Measurements from ENCODE around the gene FTSJ1.

DNA sequence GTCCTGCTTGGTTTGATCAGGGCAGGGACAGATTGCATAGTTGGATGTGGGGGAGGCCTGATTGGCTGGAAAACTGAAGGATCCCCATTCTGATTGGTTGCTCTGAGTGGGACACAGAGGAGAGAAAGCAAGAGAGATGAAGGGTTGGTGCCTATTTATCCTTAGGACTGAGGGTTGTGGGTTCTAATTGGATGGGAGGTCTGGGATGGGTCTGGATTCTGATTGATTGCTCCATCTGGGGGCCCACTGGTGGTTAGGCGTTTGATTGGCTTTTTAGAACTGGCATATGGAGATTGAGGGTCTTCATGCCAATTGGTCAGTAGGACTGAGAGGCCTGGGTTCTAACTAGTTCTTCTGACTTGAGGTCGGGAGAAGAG is 45.0 kb downstream of the FTSJ1 start:
- TF ChIP-seq, protein P1, sequence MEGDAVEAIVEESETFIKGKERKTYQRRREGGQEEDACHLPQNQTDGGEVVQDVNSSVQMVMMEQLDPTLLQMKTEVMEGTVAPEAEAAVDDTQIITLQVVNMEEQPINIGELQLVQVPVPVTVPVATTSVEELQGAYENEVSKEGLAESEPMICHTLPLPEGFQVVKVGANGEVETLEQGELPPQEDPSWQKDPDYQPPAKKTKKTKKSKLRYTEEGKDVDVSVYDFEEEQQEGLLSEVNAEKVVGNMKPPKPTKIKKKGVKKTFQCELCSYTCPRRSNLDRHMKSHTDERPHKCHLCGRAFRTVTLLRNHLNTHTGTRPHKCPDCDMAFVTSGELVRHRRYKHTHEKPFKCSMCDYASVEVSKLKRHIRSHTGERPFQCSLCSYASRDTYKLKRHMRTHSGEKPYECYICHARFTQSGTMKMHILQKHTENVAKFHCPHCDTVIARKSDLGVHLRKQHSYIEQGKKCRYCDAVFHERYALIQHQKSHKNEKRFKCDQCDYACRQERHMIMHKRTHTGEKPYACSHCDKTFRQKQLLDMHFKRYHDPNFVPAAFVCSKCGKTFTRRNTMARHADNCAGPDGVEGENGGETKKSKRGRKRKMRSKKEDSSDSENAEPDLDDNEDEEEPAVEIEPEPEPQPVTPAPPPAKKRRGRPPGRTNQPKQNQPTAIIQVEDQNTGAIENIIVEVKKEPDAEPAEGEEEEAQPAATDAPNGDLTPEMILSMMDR (IDR thresholded peaks at IDR 0.05; ENCODE audit: low read depth, low read length, missing input control), result no peak
- TF ChIP-seq GABPA (IDR thresholded peaks at IDR 0.05 in 1 of 2, conservative IDR thresholded peaks at IDR 0.05 in 1 of 2) (no peak), TAF1 (conservative IDR thresholded peaks at IDR 0.05) (no peak), NR2F2 (IDR thresholded peaks at IDR 0.05) (no peak), YY1 (IDR thresholded peaks at IDR 0.05) (no peak), RAD21 (IDR thresholded peaks at IDR 0.05) (no peak), JUND (IDR thresholded peaks at IDR 0.05) (no peak), SP1 (IDR thresholded peaks at IDR 0.05) (no peak), EGR1 (IDR thresholded peaks at IDR 0.05; ENCODE audit: low read depth in 2 of 2) (no peak)
- TF ChIP-seq, protein P2, sequence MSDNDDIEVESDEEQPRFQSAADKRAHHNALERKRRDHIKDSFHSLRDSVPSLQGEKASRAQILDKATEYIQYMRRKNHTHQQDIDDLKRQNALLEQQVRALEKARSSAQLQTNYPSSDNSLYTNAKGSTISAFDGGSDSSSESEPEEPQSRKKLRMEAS (IDR thresholded peaks at IDR 0.05), result no peak
- TF ChIP-seq, protein P3, sequence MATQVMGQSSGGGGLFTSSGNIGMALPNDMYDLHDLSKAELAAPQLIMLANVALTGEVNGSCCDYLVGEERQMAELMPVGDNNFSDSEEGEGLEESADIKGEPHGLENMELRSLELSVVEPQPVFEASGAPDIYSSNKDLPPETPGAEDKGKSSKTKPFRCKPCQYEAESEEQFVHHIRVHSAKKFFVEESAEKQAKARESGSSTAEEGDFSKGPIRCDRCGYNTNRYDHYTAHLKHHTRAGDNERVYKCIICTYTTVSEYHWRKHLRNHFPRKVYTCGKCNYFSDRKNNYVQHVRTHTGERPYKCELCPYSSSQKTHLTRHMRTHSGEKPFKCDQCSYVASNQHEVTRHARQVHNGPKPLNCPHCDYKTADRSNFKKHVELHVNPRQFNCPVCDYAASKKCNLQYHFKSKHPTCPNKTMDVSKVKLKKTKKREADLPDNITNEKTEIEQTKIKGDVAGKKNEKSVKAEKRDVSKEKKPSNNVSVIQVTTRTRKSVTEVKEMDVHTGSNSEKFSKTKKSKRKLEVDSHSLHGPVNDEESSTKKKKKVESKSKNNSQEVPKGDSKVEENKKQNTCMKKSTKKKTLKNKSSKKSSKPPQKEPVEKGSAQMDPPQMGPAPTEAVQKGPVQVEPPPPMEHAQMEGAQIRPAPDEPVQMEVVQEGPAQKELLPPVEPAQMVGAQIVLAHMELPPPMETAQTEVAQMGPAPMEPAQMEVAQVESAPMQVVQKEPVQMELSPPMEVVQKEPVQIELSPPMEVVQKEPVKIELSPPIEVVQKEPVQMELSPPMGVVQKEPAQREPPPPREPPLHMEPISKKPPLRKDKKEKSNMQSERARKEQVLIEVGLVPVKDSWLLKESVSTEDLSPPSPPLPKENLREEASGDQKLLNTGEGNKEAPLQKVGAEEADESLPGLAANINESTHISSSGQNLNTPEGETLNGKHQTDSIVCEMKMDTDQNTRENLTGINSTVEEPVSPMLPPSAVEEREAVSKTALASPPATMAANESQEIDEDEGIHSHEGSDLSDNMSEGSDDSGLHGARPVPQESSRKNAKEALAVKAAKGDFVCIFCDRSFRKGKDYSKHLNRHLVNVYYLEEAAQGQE (IDR thresholded peaks at IDR 0.05), result no peak
- TF ChIP-seq, protein P4, sequence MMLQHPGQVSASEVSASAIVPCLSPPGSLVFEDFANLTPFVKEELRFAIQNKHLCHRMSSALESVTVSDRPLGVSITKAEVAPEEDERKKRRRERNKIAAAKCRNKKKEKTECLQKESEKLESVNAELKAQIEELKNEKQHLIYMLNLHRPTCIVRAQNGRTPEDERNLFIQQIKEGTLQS (IDR thresholded peaks at IDR 0.05), result no peak
- TF ChIP-seq, protein P5, sequence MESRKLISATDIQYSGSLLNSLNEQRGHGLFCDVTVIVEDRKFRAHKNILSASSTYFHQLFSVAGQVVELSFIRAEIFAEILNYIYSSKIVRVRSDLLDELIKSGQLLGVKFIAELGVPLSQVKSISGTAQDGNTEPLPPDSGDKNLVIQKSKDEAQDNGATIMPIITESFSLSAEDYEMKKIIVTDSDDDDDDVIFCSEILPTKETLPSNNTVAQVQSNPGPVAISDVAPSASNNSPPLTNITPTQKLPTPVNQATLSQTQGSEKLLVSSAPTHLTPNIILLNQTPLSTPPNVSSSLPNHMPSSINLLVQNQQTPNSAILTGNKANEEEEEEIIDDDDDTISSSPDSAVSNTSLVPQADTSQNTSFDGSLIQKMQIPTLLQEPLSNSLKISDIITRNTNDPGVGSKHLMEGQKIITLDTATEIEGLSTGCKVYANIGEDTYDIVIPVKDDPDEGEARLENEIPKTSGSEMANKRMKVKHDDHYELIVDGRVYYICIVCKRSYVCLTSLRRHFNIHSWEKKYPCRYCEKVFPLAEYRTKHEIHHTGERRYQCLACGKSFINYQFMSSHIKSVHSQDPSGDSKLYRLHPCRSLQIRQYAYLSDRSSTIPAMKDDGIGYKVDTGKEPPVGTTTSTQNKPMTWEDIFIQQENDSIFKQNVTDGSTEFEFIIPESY (IDR thresholded peaks at IDR 0.05), result no peak

All from liver (tissue), 3 donors.